Measurements from ENCODE around the gene THAP4.

GRCh38 chr2:241670333-241671110 is 33.6 kb upstream of the THAP4 start:
- no peak for TF ChIP-seq POLR2A (IDR thresholded peaks at IDR 0.05)
- TF ChIP-seq CTCF (IDR thresholded peaks at IDR 0.05): no peak

Data from body of pancreas (tissue), 4 donors.